Measurements from ENCODE around the gene FILIP1L. TPM values are rescaled to one million over a fixed set of nuclear protein-coding genes. Genes with fewer than 3 reads are reported as not detected.

FILIP1L gene
- total RNA-seq, 2 donors from 2014 or later = 270 to 279 TPM

DNA sequence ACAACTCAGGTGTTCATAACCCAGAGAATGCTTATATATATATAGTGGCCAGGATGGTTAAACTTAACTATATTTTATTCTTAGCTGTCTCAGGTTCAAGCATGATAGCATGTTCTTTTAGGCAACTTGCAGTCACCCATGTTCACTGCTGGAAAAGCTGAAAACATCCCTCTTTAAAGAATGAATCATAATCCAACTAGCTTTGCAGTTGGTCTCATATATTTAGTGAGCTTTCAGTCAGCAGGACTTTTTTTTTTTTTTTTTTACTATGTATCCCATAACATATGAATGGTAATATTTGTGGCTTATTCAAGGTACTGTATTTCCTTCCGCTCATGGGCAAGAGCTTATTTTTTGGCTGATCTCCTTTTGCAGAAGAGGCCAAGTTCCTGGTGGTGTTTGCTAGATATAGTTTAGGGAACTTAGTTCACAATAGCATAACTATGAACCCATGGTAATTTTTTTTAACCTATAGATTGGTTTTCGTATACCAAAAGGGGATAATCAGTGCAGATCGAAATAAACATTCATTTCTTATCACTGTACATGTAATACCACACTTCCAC, 219.1 kb downstream of the FILIP1L start:
- no peak overlapping the region for H3K27ac ChIP-seq
- ATAC-seq (ENCODE audit: insufficient number of reproducible peaks, low FRiP score, low read depth) (no peak), DNase-seq (ENCODE audit: low spot score) (no peak)
- no peak overlapping the region for H3K4me3 ChIP-seq
- H3K4me1 ChIP-seq (ENCODE audit: control insufficient read depth in 1 of 2, low read depth in 2 of 2) = peaks cover 3 to 29% of the 10 kb centered on the region in 2 donors
- no peaks in the 10 kb centered on the region for H3K36me3 ChIP-seq
- H3K27me3 ChIP-seq (replicated peaks; ENCODE audit: insufficient read depth) = no peaks in the 10 kb centered on the region
- no peak for TF ChIP-seq CTCF (IDR thresholded peaks at IDR 0.05)
- H3K9me3 ChIP-seq = no peaks in the 10 kb centered on the region

DNA sequence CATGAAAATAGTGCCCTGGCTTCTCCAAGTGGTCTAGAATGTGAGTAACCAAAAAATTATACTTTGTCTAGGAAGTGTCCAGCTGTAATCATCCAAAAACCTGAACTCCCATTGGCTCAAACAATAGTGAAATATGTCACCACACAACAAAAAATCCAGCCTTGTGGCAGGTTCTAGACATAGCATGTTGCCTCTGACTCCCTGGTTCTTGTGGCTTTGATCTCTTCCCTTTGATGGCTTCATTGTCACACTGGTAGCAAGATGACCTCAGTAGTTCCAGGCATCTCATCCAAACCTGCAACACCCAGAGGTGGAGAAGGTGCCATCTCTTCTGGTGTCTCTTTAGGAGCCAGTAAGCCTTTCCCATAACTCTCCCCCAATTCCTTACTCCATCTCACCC, 222.0 kb downstream of the FILIP1L start:
- TF ChIP-seq CTCF (IDR thresholded peaks at IDR 0.05) = no peak
- no peak for DNase-seq (ENCODE audit: low spot score)
- no peak overlapping the region for H3K27ac ChIP-seq
- H3K4me1 ChIP-seq (ENCODE audit: control insufficient read depth in 1 of 2, low read depth in 2 of 2) = peaks cover 0 to 10% of the 10 kb centered on the region in 2 donors
- no peaks in the 10 kb centered on the region for H3K36me3 ChIP-seq
- H3K27me3 ChIP-seq (replicated peaks; ENCODE audit: insufficient read depth) = no peaks in the 10 kb centered on the region
- no peak for ATAC-seq (ENCODE audit: insufficient number of reproducible peaks, low FRiP score, low read depth)
- H3K4me3 ChIP-seq = no peak overlapping the region
- no peaks in the 10 kb centered on the region for H3K9me3 ChIP-seq

- no peak overlapping the region for H3K4me3 ChIP-seq
- no peaks in the 10 kb centered on the region for H3K36me3 ChIP-seq
- H3K27me3 ChIP-seq (replicated peaks; ENCODE audit: insufficient read depth) = no peaks in the 10 kb centered on the region
- no peaks in the 10 kb centered on the region for H3K9me3 ChIP-seq
- ATAC-seq (ENCODE audit: insufficient number of reproducible peaks, low FRiP score, low read depth) = no peak
- no peak for DNase-seq (ENCODE audit: low spot score)
- TF ChIP-seq CTCF (IDR thresholded peaks at IDR 0.05) = no peak
- H3K27ac ChIP-seq = no peak overlapping the region
- H3K4me1 ChIP-seq (ENCODE audit: control insufficient read depth in 1 of 2, low read depth in 2 of 2) = peaks cover 0 to 10% of the 10 kb centered on the region in 2 donors
Observed at GRCh38 chr3:99891610-99892285, 222.6 kb downstream of the FILIP1L start.

- Histone ChIP-seq H3K4me1 (ENCODE audit: control insufficient read depth in 1 of 2, low read depth in 2 of 2) (peaks cover 23 to 24% of the 10 kb centered on the region in 2 donors), H3K36me3 (no peaks in the 10 kb centered on the region), H3K27ac (no peak overlapping the region), H3K27me3 (replicated peaks; ENCODE audit: insufficient read depth) (no peaks in the 10 kb centered on the region), H3K9me3 (no peaks in the 10 kb centered on the region), H3K4me3 (no peak overlapping the region)
- DNase-seq (ENCODE audit: low spot score) = no peak
- TF ChIP-seq CTCF (IDR thresholded peaks at IDR 0.05) = no peak
- no peak for ATAC-seq (ENCODE audit: insufficient number of reproducible peaks, low FRiP score, low read depth)
Observed at GRCh38 chr3:99885851-99886250, 228.4 kb downstream of the FILIP1L start.

DNA sequence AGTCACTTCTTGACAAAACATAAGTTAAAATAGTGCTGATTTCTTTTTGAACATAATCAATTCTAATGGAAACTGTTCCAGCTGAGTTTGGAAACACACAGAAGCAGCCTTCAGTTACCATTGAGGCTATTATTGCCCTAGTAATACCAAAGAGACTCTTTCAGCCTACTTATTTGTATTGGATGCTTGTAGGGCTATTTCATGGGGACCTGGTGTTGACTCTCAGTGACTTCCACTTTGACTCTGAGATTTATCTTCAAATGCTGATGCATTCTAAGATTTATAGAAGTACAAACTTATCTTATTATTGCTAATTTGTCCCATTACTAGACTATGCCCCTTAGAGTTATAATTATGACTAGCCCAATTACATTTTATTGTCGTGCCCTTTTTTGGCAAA, 229.2 kb downstream of the FILIP1L start:
- Histone ChIP-seq H3K4me3 (no peak overlapping the region), H3K27ac (no peak overlapping the region), H3K4me1 (ENCODE audit: control insufficient read depth in 1 of 2, low read depth in 2 of 2) (peaks cover 25 to 29% of the 10 kb centered on the region in 2 donors), H3K27me3 (replicated peaks; ENCODE audit: insufficient read depth) (no peaks in the 10 kb centered on the region), H3K36me3 (no peaks in the 10 kb centered on the region), H3K9me3 (no peaks in the 10 kb centered on the region)
- TF ChIP-seq CTCF (IDR thresholded peaks at IDR 0.05) = no peak
- DNase-seq (ENCODE audit: low spot score) = no peak
- ATAC-seq (ENCODE audit: insufficient number of reproducible peaks, low FRiP score, low read depth) = no peak
